Central memory CD4-positive, alpha-beta T cell (primary cell): Measurements from ENCODE around the gene KSR2.
A peak's percentile ranks its signal among the peaks of the same experiment; 100 is the strongest.

Experiments
- DNase-seq: peaks from one replicate; pipeline ENCODE4 v3.0.0; 2022

Gene KSR2

DNA sequence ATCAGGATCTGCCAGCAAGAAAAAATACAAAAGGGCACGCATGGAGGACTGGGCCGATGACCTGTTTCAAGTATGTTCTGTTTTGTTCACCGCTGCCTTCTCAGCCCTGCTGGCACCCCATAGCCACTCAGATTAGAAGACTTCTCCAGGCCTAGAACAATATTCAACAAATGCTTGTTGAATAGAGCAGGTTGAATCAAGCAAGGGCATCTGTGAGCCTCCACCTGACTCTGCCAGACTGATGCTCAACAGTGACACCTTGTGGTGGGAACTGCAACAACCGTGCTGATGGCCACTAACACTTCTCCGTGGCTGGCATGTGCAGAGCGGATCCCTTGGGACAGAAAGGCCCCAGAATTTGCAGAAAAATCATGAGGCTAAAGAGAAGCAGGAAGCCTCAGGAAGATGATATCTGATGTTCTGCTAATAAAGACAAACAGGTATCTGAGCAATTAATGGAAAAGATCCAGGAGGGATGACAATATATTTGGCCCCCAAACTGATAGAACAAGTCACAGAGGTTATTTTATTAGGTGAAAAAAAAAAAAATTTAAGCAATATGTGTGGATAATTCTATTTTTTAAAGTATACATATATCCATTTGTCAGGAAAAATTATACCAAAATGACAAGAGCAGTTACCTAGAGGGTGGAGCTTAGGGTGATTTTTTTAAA is 114.3 kb downstream of the KSR2 start:
- DNase-seq, result no peak

DNA sequence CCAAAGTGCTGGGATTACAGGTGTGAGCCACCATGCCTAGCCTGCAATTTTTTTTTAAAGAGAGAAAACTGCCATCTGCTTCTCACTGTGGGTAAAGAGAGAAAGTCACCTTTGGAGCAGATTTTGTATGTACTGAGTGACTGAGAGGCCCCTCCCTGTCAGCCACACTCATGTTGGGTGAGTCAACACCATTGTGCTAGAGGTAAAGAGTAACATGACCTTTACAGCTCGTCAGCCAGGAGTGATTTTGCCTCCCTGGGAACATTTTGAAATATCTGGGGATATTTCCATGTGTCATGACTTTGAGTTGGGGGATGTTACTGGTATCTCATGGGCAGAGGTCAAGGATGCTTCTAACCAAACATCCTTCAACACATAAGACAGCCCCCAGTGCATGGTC is 115.2 kb downstream of the KSR2 start:
- no peak for DNase-seq

DNA sequence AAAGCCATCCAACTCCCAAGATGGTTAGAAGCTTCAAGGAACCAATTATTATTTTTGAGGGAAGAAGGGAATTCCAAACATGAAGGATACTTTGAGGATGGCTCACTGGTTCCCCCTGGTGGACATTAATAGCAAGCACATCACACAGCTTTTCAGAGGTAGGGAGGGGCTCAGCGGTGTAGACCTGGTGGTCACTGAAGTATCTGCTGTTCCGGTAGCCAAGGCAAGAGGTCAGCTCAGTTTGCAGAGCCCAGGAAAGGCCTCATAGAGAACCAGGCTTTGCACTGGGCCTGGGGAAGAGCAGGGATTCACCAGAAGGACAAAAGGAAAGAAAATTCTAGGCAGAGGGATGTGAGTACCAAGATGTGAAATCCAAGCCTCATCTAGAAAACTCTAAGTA is 118.7 kb downstream of the KSR2 start:
- no peak for DNase-seq

DNA sequence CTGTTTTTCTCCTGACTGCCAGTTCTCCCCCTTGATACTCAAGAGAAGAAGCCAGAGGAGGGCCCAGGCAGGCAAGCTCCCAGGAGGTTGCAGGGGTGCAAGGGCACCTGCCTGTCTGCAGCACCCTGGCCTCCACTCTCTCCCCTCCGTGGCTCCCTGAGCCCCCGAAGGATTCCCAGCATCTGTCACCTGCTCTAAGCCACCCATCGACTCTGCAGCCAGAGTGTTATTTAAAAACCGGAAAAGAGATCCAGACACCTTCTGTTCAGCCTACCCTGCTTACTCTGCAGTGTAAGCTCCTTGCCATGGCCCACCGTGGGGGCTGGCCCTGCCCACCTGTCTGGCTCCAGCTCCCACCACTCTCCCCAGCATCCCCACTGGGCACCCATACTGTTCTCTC is 121.4 kb downstream of the KSR2 start:
- no peak for DNase-seq

DNA sequence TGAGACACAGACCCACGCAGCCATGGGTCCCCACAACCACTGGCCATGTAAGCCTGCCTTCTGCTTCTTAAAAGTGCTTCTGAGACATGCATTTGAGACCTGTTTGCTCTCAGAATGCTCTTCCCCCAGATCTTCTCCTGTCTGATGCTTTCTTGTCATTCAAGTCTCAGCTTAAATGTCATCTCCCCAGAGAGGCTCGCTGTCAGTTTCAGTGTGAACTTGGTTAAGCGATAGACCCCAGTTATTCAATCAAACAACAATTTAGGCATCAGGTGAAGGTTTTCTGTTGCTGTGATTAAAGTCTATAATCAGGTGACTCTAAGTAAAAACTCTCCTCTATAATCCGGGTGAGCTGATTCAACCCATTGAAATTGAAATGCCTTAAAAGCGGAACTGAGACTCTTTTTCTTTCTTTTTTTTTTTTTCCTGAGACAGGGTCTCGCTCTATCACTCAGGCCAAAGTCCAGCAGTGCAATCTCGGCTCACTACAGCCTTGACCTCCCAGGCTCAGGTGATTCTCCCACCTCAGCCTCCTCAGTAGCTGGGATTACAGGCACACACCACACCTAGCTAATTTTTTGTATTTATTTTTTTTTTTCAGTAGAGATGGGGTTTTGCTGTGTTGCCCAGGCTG is 123.4 kb downstream of the KSR2 start:
- no peak for DNase-seq

DNA sequence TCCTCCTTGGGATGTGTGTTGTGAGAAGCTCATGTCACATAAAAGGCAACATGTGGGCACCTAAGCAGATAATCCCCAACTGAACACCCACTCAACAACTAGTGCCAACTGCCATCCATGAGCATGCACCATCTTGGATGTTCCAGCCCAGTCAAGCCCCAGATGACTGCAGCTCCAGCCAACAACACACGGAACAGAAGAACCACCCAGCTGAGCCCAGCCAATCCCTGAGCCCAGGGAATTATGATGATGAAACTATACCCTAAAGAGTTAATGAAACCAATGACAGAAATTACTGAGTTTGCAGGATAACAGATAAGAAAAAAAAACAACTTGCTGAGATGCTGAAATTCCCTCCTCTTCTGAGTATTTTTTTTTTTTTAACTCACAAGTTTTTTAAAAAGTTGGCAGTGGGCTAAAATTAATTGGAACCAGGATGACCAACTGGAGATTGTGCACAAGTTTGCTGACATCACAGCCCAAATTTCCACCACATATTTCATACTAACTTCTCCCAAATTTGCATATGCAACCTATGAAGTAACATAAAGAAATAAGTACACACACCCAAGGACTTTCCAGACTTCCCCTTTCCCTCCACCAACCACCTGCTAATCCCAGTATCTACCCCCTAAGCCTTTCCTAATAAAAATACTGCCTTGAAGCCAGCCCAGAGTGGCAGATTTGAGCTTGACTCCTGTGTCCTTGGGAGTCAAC is 124.5 kb downstream of the KSR2 start:
- no peak for DNase-seq

DNA sequence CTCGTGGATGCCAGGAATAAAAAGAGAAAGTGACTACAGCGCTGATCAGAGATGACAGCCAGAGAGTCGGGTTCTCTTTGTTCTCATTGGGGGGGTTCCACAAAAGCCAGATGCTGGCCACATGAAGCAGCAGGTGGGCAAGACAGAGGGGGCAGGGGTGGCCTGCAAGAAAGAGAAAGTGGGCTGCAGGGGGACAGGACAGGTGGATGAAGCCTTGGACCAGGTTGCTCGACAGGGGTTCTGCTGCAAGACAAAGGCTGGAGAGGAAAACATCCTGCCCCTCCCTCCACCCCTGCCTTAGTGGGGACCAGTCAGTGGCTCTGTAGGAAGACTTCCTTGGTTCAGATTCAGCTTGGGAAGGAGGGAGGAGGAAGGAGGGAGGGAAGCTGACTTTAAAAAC is 126.2 kb downstream of the KSR2 start:
- DNase-seq, result no peak

DNA sequence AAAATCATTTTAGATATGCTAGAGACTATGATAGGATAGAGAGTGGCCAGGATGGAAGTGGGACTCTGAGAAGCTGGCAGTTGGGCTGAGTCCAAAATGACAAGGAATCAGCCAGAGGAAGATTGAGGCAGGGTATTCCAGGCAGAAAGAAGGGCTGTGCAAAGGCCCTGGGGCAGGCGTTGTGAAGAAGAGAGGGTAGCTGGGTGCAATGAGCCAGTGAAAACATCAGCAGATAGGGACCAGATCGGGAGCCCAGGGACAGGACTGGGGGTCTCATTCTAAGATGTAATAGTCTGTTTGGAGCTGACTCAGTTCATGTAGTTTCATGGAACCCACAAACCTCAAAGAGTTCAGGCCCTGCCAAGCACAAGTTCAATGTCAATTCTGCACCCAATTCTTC is 126.6 kb downstream of the KSR2 start:
- DNase-seq, result no peak

DNA sequence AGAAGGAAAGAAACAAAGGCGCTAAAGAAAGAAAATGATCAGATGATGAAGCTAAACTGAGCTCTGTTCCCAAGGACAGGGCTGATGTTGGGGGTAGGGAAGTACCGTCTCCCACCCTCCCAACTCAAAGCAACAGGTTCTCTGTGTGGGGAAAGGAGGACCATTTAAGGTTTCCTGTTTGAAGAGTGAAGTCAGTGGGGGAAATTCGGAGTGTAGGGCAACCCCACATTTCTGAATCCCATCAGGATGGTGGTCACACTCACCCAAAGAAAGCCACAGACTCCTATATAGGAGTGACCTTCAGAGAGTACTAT is 131.1 kb downstream of the KSR2 start:
- no peak for DNase-seq

DNA sequence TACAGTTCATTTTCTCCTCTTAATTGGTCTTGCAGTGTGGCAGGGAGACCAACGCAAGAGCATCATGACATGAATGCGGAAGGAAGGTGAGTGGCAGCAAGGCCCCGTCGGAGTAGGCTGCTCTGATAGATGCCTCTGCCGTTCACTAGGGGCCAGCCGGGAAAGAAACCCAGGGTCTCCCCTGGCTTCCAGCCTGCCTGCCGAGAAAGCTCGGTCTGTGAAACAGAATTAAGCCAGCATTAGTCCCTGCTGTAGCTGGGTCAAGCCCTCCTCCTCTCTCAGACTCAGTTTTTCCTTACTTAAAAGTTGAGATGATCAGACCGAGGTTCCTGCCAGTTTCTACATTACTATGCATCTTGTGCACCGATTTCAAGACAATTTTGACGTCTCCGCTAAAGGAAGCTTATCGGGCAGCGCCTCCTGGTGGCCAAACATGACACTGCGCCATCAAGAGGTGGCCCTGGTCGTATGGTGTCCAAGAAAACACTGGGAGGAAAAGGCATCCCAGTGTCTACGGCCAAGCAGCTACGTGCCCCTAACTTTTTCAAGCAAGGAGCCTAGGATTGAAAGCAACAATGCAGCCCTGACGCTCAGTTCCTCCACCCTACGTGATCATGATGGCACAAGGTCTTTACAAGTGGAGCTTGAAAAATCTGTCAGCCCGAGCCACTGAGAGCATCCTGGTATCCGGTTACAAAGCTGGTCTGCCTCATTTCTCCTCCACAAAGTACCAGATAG is 131.6 kb downstream of the KSR2 start:
- peak; percentile 49 for DNase-seq

DNA sequence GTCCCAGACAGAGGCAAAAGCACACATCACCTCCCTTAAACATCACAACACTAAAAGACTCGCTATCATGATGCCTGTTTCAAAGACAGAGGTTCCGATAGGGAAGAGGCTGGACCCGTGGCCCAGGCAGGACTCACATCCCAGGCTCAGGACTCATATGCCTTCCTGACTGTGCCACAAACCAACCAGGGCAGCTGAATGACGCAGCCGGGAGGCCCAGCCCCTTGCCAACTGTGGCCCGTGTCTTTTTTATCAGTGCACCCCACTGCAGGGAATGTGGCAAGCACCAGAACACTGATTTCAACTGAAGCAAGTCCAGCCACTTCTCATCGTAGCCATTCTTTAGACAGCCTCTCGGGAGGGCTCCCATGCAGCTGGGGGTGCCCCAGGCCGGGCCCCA is 132.3 kb downstream of the KSR2 start:
- no peak for DNase-seq

DNA sequence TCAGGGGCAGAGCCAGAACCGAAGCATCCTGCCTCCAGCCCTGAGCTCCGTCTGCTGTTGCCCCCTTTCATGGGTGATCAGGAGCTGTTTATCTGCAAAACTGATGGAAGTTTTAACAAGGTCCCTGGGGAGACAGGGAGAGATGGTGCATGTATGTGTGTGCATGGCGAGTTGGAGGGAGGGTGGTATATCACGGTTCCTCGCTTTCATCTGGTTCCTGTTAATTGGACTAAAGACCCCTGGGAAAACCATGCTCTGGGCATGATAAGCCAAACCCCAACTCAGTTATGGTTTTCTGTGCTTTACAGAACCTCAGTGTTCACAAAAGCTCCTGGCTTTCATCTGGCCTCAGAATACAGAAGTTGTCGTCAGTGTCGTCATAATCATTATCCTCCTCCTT is 133.6 kb downstream of the KSR2 start:
- DNase-seq, result no peak

DNA sequence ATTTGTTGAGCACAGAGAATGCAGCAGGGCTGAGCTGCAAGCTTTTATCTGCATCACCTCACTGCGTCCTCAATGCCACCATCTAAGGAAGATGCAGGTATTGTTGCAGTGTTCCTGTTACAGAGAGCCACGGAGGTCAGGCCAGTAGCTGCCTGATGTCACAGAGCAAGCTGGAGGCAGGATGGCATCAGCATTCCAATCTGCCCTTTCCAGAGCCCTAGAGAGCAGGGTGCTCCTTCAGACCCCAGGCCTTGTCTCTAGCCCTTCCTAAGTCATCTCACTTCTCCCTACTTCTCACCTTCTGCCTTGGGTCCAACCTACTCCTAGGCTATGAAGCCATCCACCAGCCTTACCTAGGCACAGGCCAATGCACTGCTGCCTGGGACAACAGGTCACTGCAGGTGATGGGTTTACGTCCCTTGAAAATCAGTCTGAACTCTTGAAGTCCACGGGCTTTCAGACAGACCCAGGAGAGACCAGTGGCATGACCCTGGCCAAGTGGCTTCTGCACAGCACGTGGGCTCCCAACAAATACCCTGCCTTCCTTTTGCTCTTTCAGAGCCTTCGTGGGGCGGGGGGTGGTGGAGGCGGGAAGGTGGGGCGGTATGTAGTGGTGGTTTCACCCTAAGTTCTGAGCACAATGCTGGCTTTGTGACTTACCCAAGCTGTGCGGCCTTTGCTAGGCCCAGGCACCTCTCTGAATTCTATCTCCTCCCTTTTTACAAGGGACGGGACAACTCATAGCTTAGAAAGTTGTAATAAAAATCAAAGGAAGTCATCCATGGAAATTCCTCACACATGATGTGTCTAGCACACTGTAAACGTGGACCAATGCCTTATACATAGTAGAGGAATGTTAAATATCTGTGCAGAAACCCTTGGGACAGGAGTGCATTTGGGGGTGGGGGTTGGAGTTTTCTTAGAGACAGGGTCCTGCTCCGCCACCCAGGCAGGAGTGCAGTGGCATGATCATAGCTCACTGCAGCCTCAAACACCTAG is 136.0 kb downstream of the KSR2 start:
- no peak for DNase-seq

DNA sequence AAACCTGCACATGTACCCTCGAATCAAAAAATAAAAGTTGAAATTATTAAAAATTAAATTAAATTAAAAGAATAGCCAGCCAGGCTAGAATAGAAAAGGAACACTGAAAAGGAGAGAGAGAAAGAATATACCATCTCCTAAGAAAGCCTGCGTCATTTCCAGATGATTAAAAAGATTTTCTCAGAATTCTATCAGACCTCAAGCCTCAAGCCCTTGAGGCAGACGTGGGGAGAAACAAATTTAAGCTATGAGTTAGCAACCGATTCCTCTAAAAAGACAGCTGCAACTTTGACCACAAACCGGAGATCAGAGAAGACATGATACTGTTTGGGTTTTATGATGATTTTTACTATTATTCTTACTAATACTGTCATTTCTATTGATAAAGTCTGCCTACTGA is 138.3 kb downstream of the KSR2 start:
- no peak for DNase-seq

DNA sequence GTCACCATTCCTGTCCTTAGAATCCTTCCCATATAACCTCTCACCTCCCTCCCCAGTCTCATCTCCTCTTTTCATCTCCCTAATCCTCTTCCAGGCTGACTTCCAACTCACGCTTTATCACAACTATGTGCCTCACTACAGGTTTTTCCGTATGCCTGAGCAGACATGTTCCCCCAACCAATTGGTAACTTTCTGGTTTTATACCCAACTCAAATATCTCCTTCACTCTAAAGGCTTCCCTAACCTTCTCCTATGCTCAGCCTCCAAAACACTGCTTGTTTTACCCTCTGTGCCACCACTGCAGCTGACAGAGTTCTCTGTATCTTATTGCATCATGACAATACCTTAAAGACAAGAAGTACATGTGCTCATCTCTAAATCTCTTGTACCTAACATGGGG is 139.7 kb downstream of the KSR2 start:
- no peak for DNase-seq

DNA sequence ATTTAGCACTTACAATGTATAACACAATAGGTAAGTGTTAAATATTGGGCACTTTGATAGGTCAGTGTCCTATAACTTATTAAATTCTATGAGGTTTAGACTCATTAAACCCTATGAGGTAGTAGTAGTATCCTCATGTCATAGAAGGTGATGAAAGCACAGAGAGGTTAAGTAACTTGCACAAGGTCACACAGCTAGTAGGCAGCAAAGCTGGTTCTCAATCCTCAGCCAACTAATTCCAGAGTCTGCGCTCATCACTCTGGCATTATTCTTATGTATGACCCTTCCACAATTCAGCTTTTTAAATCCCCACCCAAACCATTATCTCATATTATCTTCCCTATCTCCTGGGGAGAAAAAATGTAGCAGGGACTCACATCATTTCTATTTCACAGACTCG is 141.1 kb downstream of the KSR2 start:
- no peak for DNase-seq

DNA sequence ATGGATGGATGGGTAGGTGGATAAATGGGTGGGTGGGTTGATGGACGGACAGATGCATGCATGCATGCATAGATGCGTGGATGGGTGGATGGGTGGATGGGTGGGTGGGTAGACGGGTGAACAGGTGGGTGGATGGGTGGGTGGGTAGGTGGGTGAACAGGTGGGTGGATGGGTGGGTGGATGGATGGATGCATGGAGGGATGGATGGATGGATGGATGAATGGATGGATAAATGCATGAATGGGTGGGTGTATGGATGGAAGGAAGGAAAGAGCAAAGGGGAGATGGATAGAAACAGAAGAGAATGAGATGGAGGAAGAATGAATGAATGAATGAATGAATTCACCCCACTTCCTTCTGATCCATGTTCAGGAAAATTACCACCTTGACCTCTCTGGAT is 143.0 kb downstream of the KSR2 start:
- DNase-seq, result no peak

DNA sequence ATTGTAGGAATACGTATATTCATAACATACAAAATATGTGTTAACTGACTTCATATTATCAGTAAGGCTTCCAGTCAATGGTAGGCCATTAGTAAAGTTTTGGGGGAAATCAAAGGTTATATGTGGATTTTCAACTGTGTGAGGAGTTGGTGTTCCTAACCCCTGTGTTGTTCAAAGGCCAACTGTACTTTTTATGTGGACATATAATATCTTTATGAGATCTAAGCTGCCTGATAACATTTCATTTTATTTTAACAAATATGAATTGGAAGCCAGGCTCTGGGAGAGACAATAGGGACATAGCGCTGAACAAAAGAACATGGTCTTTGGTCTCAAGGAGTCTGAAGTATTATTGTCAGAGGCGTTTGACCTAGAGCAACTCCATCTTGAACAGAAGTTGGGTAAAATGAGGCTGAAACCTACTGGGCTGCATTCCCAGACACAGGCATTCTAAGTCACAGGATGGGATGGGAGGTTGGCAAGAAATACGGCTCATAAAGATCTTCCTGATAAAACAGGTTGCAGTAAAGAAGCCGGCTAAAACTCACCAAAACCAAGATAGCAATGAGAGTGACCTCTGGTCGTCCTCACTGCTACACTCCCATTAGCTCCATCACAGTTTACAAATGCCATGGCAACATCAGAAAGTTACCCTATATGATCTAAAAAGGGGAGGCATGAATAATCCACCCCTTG is 147.2 kb downstream of the KSR2 start:
- no peak for DNase-seq

DNA sequence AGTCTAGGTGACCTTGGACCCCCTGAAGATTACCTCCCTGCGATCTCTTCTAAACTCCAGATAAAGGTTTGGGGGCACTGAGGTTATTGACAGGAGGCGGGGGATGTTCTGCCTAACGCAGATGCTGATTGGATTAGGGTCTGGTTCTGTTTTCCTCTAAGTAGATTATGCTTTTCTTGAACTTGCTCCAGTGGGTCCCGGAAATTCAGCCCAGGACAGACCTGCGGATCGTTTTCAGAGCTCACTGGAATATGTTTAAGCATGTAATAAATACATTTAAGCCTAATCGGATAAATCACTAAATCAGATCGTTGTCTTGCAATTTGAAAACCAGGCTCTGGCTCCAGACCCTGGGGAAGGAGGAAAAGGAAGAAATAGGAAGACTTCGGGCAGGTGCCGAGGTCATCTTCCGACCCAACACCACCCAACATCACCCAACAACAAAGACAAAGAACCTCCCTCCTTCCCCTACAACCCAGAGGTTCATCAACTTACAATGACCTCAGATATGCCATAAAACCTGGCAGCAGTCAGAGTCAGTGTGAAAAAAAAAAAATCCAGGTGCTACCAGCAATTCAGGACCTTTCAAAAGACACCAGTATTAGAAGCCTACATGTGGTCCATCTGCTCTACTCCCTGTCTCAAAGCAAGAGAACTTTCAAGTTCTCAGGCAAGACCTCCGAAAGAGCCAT is 148.4 kb downstream of the KSR2 start:
- no peak for DNase-seq

DNA sequence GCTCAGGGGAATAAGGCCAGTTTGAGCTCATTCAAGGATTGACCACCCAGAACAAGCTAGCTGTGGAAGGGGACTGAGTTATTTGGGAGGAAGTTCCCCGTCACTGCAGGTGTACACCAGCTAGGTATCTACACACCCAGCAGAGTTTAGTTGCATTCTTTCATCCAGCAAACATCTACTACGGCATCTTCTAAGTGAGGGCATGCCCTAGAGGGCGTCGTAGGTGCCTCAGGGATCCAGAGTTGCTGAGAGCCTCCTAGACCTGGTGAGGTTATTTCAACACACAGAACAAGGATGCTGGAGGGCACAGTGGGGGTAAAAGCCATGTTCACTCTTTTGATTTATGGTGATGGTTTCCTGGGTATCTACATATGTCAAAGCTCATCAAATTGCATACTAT is 149.6 kb downstream of the KSR2 start:
- DNase-seq, result no peak

DNA sequence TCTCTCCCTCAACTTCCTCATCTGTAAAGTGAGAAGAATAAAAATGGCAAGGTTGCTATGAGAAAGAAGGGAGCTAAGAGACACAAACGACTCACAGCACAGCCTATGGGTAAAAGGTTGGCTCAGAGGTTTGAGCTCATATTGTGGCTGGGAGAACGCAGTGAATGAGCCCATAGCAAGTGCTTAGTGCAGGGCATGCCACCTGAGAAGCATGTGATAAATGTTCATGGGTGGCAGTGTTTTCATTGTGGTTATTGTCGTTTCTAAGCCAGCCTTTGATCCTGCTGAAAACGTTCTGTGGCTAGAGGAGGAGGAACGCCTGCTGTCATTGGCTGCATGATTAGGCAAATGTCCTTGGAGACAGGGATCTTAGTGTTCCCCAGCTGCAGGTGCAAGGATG is 150.4 kb downstream of the KSR2 start:
- no peak for DNase-seq
